Cardiac septum (tissue), 1 donor: Measurements from ENCODE around the gene GPC6. TPM values are rescaled to one million over a fixed set of nuclear protein-coding genes. Genes with fewer than 3 reads are reported as not detected.
"Not testable (repeated sequence)": the region's sequence is repeated elsewhere in the genome, so short reads cannot be mapped to it uniquely, and the experiment has no call there.

Source experiments
- DNase-seq: peaks from one replicate; pipeline ENCODE4 v3.0.0-alpha.2; 2020; ENCODE audit warnings: low spot score
- intact Hi-C: fragments of 100-400 bp; cut with DNase I; formaldehyde crosslinking; loops from one replicate; pipeline ENCODE4 v1.14.0; 2022
- total RNA-seq: library from RNA; stranded (reverse); fragmentation: NEBNext Ultra II Directional; extraction: Animal tissue kit (Norgen Biotek cat#: 25700); gene quantifications from one replicate; pipeline ENCODE4 v1.2.1, GENCODE V29; 2021
- donor health status: DM: no; HTN: no; CAD: no.

GPC6 gene
- total RNA-seq, 1 donor from 2014 or later = 1.4 TPM

DNA sequence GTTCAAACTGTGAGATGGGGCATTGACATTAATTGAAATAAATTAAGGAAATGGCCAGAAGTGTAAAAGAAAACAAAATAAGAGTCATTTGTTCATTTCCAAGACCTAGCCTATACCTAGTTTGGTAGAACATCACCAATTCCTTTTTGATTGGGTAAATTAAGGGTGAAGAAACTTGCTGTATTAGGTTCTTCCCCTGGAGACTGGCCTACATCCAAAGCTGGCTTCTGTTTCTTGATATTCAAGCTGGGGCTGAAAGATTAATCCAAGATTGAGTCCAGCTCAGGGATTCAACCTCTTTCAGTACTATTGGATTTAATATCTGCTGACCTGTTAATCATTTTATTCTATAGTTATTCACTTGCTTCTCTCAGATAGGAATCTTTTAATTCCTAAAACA is 183.2 kb downstream of the GPC6 start:
- intact Hi-C loops = no loop called here
- no peak for DNase-seq

DNA sequence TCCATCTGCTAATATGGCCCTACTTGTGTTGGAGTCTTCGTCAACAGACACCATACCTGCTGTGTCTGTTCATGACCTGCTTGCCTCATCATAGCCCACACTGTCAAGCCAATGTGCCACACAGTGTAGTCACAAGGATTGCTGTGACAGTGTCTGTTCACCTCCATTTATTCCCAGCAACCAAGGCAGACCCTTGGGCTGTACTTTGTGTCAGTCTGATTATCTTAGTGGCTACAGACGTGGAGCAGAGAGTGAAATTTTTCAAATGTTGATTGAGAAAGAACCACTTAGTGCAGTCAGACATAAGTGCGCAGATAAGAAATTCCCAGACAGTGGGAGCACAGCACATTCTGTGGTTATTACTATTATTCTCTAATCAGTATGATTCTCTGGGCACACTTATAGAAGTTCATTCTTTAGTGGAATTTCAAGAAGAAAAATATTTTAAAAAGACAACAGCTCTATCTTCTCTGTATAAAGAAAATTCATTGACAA is 184.6 kb downstream of the GPC6 start:
- intact Hi-C loops = no loop called here
- no peak for DNase-seq

DNA sequence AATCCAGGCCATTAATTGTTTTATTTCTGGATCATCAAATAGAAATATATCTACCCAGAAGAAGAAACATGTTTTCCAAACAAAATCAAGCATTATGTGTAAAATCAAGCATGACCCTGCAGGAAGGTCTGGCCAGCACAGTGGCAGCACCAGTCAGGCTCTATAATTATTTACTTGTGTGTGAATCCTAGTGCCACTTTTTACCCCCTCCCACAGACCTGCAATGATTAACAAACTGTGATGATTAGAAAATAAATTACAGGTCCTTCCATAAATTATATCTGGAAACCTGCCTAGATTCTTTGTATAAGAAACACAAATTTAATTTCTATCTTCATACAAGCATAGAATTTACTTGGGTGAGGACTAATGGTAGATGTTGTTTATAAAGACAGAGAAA is 186.1 kb downstream of the GPC6 start:
- intact Hi-C loops = no loop called here

DNA sequence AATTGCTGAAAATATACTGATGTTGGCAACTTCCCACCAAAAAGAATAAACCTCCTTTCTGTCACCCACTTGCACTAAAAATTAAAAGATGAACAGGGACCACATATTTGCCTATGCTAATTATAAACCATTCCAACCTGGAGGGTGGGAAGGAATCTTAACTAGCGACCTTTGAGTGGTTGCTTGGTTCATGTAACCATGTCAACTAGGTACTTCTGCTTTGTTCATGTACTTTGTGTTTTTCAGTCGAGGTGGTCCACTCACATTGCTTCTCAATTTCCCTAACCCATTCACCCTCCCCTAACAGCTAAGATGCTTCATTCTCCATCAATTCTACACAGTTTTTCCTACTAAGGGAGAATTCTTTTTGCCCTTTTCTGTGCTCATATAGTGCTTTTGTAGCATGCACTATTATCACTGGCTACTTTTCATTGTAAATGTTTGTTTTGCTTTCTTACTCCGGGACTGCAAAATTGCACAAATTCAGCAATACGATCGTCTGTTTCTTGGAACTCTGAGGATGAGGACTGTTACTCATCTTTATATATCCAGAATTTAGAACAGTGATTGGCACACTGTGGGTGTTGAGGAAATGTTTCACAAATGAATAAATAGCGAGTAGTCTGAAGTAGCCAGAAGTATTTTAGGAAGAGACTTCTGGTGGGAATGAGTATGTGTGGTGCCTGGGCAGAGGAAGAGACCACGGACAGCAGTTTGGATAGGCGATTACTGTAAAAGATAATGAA is 187.5 kb downstream of the GPC6 start:
- DNase-seq = no peak
- intact Hi-C loops = no loop called here

More for the DNA sequence above, 186.1 kb downstream of the GPC6 start:
- DNase-seq = no peak

DNA sequence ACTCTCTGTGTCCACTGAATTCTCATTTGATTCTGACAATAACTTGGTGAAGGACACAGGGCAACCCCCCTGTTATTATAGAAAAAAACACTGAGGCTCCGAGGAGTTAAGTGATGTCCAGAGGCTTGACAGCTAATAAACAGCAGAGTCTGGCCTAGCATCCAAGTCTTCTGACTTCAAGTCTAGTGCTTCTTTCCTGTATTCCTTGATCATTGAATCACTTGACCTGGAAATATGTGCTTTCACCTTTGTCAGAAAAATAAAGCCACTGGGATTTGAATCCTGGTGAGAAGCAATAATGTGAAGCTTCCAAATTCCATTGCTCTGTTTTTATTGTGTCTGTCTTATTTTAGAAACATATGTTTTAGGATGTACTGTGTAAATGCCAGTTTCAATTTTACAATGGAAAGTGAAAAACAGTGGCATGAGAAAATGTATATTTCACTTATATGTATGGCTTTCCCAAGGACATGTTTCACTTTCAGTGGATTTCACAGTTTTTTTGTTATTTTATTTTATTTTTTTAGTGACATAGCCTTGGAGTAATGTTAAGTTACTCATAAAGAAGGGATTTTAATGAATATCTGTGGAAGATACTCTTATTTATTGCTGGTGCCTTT is 190.2 kb downstream of the GPC6 start:
- intact Hi-C loops = no loop called here
- DNase-seq = no peak

DNA sequence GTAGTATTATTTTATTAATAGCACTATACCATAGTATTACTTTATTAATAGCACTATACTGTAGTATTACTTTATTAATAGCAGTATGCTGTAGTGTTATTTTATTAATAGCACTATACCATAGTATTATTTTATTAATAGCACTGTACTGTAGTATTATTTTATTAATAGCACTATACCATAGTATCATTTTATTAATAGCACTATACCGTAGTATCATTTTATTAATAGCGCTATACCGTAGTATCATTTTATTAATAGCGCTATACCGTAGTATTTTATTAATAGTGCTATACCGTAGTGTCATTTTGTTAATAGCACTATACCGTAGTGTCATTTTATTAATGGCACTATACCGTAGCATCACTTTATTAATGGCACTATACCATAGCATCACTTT is 191.8 kb downstream of the GPC6 start:
- intact Hi-C loops = no loop called here
- no peak for DNase-seq

DNA sequence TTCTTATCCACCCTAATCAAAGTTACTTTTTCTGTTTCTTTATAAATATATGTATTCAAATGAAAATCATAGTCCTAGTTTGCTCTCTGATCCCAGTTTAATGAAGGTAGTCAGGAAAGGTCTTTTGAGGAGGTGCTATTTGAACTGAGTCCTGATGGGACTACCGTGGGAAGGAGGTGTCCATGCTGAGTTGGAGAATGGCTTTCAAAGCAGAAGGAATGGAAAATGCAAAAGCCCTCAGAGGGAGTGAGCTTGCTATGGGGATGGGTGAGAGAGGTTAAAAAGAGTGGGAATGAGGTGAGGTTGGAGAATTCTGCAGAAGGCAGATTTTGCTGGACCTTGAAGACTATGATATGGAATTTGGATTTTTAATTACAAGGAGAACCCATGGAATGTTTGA is 193.6 kb downstream of the GPC6 start:
- DNase-seq = no peak
- intact Hi-C loops = no loop called here

DNA sequence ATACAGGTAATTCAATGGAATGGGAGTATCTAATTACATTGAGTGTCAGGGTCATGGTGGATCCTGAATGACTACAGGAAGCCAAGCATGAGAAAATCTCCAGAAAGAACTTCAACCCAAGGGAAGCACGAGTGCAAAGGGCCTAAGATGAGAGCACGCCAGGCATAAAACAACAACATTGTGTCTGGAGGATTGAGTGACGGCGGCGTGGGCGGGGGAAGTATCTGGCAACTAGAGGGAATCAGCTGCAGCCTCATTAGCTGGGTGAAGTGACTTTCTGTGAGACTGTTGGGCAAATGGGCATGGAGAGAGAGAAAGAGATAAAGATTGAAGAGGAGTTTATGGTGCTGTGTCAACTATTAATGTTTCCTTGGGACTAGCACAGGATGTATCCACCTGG is 194.3 kb downstream of the GPC6 start:
- intact Hi-C loops = no loop called here
- DNase-seq = no peak

DNA sequence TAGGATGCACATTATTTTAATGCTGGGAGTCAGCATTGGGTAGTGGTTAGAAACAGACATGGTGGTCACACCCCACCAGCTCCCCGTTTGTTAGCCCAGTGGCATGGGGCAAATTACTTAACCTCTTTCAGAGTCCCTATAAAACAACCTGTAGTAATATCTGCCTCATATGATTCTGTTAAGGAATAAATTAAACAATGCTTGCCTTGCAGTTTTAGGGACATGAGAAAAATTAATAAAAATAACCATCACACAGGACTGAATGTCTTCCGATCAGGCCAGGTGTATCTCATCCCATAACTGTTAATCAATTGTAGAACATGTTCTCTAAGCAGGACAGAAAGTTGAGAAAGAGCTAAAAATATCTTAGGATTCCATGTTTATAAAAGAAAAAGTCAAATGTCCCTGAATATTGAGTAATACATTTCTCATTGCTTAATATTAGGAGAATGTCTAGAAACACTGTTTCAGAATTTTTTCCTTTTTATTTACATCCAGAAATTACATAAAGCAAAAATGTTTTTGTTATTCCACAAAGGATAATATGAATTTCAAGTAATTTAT is 196.5 kb downstream of the GPC6 start:
- no peak for DNase-seq
- intact Hi-C loops = no loop called here

DNA sequence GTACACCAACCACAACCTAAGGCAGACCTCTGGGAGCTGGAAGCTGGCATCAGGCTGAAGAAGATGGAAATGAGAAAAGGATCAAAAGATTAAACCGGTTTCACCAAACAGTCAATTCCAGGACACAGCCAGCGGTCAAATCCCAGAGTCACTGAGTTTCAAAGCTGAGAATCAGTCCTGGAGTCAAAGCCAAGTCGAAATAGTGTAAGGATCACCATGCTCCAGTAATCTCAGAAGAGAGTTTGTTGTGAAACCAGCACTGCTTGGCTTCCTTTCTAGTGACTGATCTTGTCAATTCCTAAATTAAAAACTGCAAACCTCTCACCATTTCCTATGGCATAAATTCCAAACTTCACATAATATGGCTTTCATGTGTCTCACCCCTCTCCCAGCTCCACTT is 198.8 kb downstream of the GPC6 start:
- DNase-seq = no peak
- intact Hi-C loops = no loop called here

DNA sequence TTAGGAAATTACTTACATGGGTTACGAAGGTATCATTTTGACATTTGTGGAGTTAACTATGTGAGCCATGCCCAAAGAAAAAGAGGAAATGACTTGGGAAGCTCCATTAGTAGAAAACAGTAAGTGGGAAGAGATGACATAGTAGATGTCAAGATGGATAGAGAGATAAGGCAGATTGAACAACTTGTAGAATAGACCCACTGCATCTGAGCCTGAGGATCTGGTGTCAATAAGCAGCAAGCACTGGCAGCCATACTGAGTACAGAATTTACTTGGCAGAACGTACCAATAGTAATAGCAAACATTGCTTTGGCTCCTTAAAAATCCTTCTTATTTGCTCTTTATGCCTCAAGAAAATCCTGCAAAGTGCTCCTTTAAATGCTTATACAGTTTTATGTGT is 203.8 kb downstream of the GPC6 start:
- intact Hi-C loops = no loop called here
- no peak for DNase-seq

DNA sequence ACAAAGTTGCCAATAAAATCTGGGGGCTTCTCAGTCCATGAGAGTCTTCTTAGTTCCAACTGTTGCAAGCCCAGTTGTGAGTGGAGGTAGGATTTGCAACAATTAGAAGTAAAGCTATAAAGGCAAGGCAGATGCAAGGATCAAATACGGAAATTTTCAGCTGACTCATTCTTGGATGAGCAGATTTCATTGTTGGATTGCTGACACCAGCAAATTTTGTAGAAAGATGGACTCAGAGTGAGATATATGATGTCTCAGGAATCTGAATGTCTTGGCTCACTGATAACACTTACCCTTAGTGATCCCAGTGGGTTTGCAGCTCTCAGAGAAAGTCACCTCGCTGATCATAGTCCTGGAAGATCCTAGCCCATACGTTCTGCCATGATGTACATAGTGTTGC is 209.0 kb downstream of the GPC6 start:
- intact Hi-C loops = no loop called here
- DNase-seq = no peak

DNA sequence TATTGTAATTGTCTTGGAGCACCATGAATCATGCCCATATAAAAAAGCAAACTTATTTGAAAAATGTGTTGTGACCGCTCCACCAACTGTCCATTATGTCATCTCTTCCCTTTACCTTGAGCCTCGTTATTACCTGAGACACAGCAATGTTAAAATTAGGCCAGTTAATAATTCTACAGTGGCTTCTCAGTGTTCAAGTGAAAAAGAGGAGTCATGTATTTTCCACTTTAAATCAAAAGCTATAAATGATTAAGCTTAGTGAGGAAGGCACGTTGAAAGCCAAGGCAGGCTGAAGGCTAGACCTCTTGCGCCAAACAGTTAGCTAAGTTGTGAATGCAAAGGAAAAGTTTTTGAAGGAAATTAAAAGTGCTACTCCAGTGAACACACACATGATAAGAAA is 210.5 kb downstream of the GPC6 start:
- no peak for DNase-seq
- intact Hi-C loops = no loop called here

DNA sequence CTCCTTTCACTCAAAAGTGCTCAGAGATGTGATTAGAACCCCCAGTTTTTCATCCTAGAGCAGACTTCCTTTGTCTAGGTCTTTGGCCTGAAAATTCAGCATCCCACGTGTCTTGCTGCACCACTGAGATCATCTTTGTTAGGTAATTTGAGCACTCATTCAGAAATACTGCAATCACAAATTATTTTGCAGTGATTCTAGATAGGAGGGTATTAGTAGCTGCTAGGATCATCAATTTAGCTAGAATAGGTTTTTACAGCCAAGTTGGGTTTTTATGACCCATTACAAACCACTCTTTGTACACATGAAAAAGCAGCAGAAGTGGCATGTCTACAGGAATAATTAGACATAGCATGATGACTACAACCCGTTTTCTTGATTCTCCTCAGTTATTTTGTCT is 219.6 kb downstream of the GPC6 start:
- DNase-seq = no peak
- intact Hi-C loops = no loop called here

DNA sequence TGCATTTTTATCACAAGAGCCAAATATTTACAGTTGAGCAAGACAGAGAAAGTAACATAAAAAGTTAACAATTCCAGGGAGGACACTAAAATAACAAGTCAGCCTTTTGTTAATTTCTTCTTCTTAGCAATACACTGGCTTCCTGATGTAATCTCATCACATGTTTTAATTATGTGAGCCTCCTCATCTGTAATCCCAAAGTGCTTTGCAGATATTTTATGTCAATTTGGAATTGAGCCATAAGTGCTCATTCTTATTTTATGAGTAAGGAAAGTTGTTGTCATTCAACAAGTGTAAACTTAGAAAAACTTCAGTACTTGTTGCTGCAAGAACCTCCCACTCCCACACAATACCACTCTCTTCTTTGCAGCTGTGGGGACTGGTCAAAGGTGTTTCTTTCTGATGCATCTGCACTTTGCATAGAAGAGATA is 223.6 kb downstream of the GPC6 start:
- DNase-seq = no peak
- intact Hi-C loops = no loop called here

DNA sequence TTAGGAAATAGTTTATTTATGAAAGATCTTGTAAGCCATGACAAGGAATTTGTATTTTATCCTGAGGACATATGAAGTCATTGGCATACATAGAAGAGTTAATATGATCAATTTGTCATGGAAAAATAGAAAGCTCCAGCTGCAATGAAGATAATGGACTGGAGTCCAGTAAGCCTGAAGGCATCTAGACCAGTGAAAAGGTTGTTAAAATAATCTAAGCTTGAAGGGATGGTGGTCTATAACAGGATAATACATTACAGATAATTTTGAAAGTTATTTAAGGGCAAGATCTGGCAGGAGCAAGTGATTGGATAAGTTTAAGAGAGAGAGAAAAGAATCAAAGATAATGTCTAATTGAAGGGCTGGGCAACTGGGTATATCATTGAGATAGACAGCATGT is 224.2 kb downstream of the GPC6 start:
- DNase-seq = no peak
- intact Hi-C loops = no loop called here

DNA sequence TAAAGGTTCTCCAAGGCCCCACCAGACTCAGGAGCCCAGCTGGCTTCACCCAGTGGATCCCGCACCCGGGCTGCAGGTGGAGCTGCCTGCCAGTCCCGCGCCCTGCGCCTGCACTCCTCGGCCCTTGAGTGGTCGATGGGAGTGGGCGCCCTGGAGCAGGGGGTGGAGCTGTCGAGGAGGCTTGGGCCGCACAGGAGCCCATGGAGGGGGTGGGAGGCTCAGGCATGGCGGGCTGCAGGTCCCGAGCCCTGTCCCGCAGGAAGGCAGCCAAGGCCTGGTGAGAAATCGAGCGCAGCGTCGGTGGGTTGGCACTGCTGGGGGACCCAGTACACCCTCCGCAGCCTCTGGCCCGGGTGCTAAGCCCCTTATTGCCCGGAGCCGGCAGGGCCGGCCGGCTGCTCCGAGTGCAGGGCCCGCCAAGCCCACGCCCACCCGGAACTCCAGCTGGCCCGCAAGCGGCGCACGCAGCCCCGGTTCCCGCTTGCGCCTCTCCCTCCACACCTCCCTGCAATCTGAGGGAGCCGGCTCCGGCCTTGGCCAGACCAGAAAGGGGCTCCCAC is 228.1 kb downstream of the GPC6 start:
- intact Hi-C loops, DNase-seq: not testable (repeated sequence)

DNA sequence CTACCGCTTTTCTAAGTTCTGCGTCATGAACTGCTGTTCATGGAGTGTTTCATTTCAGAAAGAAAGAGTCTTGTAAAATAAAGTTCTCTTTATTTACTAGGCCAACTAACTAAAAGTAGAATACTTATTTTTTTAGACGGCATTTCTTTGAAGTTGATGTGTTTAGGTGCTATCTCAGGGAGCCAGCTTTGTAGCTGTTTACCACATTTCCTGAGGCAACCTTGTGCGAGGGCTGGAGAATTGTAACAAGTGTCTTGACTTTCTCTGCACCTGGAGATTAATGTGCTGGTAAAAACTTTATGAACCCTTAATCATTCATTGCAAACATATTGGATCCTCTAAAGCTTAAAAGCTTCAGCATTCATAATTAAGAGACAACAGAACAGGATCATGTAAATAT is 229.3 kb downstream of the GPC6 start:
- intact Hi-C loops = no loop called here
- DNase-seq = no peak

DNA sequence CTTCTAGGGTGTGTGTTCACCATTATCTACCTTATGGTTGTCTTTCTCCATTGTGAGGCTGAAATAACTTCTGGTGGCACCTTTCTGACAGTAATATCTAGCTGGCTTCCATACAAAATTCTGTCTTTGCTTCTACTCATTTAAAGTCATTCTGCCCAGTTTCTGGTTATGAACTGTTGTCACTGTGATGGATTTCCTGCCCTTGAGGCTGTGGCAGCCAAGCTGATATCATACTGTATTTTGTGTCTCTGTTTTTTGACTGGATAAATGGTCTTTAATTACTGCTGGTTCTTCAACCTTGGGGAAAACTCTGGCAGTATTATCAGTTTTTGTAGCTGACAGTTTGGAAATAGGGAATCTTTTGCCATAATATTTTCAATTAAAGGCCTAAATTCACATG is 233.4 kb downstream of the GPC6 start:
- intact Hi-C loops = no loop called here
- no peak for DNase-seq

DNA sequence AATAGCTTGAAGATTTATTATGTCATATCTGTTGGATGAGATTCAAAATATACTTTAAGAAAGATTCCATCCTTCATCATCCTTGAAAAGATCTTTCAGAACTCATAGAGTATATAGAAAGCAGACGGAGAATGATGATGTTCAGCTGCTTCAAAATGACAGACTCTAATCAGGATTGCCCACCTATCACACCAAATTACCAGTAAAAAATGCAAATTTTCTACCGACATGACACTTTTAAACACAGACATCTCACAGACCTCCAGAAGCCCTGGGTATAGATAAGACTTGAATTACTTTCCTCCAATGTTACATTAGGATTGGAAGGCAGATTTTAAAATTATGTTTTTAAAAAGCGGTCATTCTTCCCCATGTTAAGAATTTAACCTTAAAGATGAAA is 235.5 kb downstream of the GPC6 start:
- DNase-seq = no peak

DNA sequence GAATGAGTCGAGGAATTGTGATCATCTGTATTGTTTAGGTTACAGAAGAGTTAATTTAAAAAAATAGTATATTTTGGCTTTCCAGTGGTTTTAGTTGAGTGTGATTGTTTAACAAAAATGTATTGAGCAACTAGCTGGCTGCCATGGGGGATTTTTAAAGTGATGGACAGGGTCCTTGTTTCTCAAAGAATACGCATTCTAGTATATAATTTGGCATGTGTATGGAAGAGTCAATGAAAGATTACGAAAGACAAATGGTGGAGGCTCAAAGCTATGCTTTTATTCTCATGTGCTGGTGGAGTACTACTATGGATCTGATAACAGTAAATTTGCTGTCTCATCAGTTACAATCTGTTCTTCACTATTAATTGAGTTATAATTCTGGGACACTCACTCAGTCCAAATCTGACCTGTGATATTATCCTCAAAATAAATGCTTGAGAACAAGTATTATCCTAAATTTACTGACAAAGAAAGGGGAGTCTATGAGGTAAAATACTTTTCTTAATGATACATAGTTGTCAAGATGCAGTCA is 240.0 kb downstream of the GPC6 start:
- no peak for DNase-seq
- intact Hi-C loops = no loop called here

More for the DNA sequence above, 235.5 kb downstream of the GPC6 start:
- intact Hi-C loops = no loop called here
